Daoy (cell line): ENCODE results near the gene WWOX. TPM values are rescaled to one million over a fixed set of nuclear protein-coding genes. Genes with fewer than 3 reads are reported as not detected.
"Not testable (repeated sequence)": the region's sequence is repeated elsewhere in the genome, so short reads cannot be mapped to it uniquely, and the experiment has no call there.

ENCODE experiments used
- DNase-seq: peaks from one replicate; pipeline ENCODE4 v3.0.0-alpha.2; 2015; ENCODE audit warnings: low read depth
- total RNA-seq: library from RNA; depleted of rRNA; stranded (reverse); fragments of >200 nt; shearing (Covaris generic); gene quantifications from 2 replicates; pipeline ENCODE4 v1.2.3, GENCODE V29; 2014

Gene WWOX
- total RNA-seq, 1 experiment from 2014 or later = 21.1 TPM

GRCh38 chr16:78684030-78684611 is 584.7 kb downstream of the WWOX start:
- DNase-seq = peak; percentile 86

DNA sequence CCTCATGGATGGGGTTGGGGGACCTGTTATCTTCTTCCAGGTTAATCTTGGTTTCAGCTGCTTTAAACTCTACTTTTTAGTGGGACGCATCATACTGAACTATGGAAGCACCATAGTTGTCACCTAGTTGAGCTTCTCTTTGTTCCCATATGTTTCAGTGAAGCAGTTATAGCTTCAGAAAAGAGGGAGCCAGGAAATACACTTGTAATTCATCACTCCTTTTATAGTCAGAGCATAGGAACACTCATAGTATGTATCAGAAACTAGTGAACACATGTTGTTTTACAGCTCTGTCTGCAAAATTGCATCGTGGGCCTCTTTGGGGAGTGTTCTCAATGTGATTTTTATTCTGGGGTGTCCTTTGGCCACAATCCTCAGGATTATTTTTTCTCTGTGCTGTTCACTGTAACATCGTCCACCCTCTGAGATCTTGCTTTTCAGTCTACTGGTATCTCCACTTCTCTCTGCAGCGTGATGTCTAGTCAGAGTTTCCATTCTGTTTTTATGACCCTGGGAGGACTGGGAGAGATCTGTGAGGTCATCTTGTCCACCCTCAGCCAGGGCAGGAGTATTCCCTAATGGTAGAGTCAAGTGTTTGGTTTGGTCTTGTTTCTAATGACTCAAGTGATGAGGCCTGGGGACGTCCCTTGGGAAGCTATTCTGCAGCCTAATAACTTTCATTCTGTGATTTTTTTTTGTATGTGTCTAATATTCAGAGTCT is 585.4 kb downstream of the WWOX start:
- DNase-seq = no peak

- DNase-seq = no peak
Measured at GRCh38 chr16:78686601-78687000, 587.1 kb downstream of the WWOX start.

- no peak for DNase-seq
Measured at GRCh38 chr16:78689028-78689427, 589.6 kb downstream of the WWOX start.

DNA sequence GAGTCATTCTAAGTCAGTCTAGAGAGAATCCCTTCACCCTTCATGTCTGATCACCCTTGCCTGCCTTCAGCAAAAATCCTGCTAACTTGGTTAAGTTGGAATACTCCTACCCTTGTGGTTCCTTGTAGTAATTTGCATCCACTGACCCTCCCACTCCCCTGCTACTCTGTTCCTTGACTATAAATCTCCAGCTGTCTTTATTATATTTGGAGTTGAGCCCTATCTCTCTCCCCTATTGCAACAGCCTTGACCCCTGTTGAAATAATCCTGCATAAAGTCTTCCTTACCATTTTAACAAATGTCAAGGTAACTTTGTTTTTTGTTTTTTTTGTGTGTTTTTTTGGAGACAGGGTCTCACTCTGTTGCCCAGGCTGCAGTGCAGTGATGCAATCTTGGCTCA is 590.1 kb downstream of the WWOX start:
- no peak for DNase-seq

- DNase-seq = no peak
Measured at GRCh38 chr16:78690510-78690909, 591.1 kb downstream of the WWOX start.

DNA sequence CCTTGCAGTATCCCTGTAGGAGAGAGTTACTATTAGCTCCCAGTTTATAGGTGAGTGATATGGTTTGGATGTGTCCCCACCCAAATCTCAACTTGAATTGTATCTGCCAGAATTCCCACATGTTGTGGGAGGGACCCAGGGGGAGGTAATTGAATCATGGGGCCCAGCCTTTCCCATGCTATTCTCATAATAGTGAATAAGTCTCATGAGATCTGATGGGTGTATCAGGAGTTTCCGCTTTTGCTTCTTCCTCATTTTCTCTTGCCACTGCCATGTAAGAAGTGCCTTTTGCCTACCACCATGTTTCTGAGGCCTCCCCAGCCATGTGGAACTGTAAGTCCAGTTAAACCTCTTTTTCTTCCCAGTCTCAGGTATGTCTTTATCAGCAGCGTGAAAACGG is 592.3 kb downstream of the WWOX start:
- DNase-seq = not testable (repeated sequence)

GRCh38 chr16:78693496-78693895 is 594.0 kb downstream of the WWOX start:
- no peak for DNase-seq

GRCh38 chr16:78694414-78694813 is 595.0 kb downstream of the WWOX start:
- DNase-seq = no peak

GRCh38 chr16:78695391-78695790 is 595.9 kb downstream of the WWOX start:
- DNase-seq = no peak

DNA sequence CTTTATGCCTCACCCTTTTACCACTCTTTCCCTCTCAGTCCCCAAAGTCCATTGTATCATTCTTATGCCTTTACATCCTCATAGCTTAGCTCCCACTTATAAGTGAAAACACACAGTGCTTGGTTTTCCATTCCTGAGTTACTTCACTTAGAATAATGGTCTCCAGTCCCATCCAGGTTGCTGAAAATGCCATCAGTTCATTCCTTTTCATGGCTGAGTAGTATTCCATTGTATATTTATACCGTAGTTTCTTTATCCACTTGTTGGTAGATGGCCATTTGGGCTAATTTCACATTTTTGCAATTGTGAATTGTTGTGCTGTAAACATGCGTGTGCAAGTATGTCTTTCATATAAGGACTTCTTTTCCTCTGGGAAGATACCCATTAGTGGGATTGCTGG is 597.3 kb downstream of the WWOX start:
- no peak for DNase-seq

GRCh38 chr16:78697426-78697825 is 598.0 kb downstream of the WWOX start:
- no peak for DNase-seq

- DNase-seq = no peak
Measured at GRCh38 chr16:78703936-78704335, 604.5 kb downstream of the WWOX start.

DNA sequence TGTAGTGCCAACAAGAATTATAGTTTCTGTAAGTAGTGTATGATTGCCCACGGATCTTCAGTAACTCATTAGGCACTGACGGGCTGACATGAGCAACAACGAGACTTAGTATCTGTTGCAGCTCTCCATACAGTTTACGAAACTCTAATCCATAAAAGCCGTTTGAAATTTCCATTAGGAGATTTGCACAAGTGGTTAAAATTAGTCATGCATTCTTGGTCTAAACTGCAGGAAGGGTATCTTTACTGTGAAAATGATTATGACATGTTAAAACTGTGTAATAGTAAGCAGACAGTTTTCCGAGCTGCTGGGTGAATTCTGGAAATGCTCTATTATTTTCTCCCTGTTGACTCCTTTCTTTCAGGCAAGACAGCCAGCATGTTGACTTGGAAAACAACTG is 605.0 kb downstream of the WWOX start:
- peak; percentile 1 for DNase-seq

DNA sequence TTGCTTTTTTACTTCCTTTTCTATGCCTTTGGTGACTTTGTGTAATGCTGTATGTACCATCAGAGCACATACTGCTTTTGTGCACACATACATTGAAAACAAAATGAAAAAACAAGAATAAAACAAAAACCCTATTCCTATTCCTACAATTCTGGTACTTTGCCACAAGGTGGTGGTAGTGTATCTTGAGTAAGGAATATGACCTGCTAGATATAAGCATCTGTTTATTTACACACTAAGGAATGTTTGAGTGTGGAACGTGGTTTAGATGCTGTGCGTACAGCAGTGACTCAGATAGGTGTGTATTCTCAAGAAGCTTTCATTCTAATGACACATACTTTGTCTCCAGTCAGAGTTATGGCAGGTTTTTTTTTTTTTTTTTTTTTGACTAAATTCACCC is 606.2 kb downstream of the WWOX start:
- peak; percentile 18 for DNase-seq

DNA sequence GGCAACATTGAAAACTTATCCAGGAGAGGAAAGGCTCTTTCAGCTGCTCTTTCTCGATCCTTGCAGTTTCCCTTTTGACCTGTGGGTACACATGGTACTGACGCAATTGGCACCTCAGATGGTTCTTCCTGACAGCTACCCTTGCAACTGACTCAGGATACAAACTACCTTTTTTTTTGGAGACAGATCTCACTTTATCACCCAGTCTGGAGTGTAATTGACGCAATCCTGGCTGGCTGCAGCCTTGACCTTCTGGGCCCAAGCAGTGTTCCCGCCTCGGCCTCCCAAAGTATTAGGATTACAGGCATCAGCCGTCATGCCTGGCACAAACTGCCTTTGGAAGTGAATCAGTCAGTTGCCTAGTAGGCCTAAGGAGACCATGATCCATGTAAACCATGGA is 607.2 kb downstream of the WWOX start:
- no peak for DNase-seq

DNA sequence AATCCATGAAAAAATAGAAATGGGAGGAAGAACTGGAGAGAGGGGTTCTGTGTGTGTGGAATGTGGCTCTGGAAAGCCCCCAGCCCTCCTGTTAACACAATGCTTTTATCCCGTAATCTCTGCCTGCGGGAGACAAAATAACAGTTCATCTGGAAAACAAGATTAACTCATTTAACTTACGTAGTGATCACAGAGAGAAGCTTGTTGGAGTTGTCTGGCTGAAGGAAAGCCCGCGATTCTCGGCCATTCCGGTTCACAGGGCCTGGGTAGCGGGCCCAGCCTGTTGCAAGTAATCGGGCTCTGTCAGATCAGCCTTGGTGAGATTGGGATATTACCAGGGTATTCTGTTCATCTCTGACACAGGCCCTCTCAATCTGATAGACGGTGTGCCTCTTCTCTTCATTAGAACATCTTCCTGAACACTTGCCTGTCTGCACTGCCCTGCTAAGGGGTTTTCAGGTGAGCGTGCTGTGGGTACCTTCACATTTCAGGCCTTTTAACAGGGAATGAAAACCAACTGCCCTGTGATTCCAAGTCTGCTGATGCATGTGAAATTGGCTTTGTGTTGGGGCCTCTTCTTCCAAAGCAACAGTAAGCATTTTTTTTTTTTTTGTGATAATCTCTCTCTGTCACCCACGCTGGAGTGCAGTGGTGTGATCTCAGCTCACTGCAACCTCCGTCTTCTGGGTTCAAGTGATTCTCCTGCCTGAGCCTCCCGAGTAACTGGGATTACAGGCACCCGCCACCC is 609.9 kb downstream of the WWOX start:
- DNase-seq = no peak

- no peak for DNase-seq
Measured at GRCh38 chr16:78715106-78715505, 615.7 kb downstream of the WWOX start.

DNA sequence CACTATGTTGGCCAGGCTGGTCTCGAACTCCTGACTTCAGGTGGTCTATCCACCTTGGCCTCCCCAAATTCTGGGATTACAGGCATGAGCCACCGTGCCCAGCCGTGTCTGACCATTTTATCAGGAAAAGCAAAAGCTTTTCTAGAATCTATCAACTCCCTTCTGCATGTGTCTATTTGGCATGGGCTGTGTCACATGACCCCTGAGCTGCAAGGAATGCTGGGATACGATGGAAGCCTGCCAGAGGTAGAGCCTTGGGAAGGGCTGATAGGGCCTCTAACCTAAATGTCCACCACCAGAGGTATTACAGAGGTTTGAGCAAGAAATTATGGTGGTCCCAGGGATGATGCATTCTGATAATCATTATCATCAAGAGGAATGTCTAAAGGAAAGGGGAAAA is 616.2 kb downstream of the WWOX start:
- DNase-seq = no peak

GRCh38 chr16:78718141-78718540 is 618.7 kb downstream of the WWOX start:
- DNase-seq = no peak

- no peak for DNase-seq
Measured at GRCh38 chr16:78720416-78720815, 621.0 kb downstream of the WWOX start.

DNA sequence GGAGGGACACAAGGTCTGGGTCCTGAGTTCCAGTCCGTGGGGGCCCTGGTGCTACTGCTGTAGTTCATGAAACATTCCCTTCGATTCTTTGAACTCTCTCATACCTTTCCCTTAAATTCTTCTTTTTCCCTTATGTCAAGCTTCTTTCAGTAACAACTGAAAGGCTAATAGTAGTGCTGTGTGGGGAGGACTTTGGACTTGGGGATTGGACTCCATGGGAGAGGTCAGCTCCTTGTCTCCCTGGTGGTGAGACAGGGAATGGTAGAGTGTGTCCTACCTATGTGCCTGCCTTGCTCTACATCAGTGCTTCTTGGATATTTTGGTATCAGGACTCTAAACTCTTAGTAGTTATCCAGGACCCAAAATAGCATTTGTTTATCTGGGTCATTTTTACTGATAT is 628.1 kb downstream of the WWOX start:
- no peak for DNase-seq

DNA sequence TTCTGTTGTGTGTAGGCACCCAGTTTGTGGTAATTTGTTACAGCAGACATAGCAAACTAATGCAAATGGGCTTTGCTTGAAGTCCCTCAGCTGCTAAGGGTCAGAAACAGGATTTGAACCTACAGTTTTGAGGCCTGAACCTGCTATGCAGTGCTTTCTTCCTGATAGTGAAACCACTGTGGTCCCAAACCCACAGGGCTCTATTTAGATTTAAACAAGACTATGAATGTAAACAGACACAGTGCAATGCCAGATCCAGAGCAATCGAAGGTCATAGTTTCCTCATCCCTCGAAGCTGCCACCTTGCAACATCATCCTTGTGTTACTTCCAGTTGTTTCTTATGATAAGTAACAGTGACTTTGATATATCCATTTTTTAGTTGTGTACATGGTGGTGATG is 630.2 kb downstream of the WWOX start:
- no peak for DNase-seq
